ENCODE results near the gene CMC1.

GRCh38 chr3:28252001-28252431, 10.6 kb downstream of the CMC1 start:
- no peak for TF ChIP-seq CTCF (conservative IDR thresholded peaks at IDR 0.05)
- no peak for TF ChIP-seq ZFX (IDR thresholded peaks at IDR 0.05)
